Transverse colon (tissue), 4 donors: Measurements from ENCODE around the gene NSL1.

ENCODE experiments used
- POLR2A ChIP-seq: fragments of 450-650 bp; IDR thresholded peaks from one replicate; pipeline ENCODE4 v1.6.1; 2016; ENCODE audit warnings: antibody characterized with exemption, mild to moderate bottlenecking, moderate library complexity
- POLR2AphosphoS5 ChIP-seq, 3 donors: sonication (generic); formaldehyde crosslinking; IDR thresholded peaks; one replicate each; pipeline ENCODE4 v1.6.1; 2016; ENCODE audit warnings: antibody characterized with exemption in 3 of 3
- TF ChIP-seq, protein P1 (sequence below), 5 experiments: fragments of 200-600 bp in 3 of 5; fragments of 450-650 bp in 2 of 5; sonication (generic) in 3 of 5; IDR thresholded peaks; 1 replicate in 2 of 5; 2 replicates in 3 of 5; pipeline ENCODE4 v1.5.1; 2016 to 2017; ENCODE audit warnings: antibody characterized with exemption in 5 of 5, inconsistent platforms in 3 of 5, mild to moderate bottlenecking in 2 of 5, moderate library complexity in 1 of 5

DNA sequence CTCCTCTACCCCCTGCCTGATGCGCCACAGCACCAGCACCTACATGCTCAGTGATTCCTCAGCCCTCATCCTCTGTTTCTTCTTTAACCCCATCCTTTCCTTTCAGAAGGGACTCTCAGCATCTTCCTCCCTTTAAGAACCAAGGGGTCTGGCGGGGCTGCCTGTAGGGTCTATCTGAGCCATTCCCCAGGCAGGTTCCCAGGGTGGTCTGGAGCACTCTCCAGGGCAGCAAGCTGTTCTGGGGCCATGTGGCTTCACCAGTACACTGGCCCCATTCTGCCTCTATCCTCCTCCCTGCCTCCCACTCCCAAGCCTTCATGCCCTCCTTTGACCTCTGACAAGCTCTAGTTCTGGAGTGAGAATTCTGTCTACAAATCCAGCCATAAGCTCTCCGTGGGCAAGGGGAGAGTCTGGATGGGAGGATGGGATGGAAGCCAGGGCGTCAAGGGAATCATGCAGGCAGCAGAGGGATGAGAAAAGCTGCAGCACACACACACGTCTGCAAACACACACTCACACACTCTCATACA, 102.3 kb downstream of the NSL1 start:
- TF ChIP-seq POLR2AphosphoS5 (IDR thresholded peaks at IDR 0.05) (no peak), POLR2A (no peak)
- TF ChIP-seq, protein P1, sequence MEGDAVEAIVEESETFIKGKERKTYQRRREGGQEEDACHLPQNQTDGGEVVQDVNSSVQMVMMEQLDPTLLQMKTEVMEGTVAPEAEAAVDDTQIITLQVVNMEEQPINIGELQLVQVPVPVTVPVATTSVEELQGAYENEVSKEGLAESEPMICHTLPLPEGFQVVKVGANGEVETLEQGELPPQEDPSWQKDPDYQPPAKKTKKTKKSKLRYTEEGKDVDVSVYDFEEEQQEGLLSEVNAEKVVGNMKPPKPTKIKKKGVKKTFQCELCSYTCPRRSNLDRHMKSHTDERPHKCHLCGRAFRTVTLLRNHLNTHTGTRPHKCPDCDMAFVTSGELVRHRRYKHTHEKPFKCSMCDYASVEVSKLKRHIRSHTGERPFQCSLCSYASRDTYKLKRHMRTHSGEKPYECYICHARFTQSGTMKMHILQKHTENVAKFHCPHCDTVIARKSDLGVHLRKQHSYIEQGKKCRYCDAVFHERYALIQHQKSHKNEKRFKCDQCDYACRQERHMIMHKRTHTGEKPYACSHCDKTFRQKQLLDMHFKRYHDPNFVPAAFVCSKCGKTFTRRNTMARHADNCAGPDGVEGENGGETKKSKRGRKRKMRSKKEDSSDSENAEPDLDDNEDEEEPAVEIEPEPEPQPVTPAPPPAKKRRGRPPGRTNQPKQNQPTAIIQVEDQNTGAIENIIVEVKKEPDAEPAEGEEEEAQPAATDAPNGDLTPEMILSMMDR (IDR thresholded peaks at IDR 0.05): no peak
